ENCODE results near the gene POLR2L. TPM values are rescaled to one million over a fixed set of nuclear protein-coding genes. Genes with fewer than 3 reads are reported as not detected.

Gene POLR2L
- total RNA-seq, 1 donor from 2014 or later: 114 TPM

GRCh38 chr11:865462-866430 lies 23.4 kb upstream of the POLR2L start:
- intact Hi-C loops (cut with micrococcal nuclease): no loop called here
- no peaks in the 10 kb centered on the region for H3K36me3 Mint-ChIP-seq (ENCODE audit: low read depth)
- H3K27me3 Mint-ChIP-seq (ENCODE audit: insufficient read depth): no peaks in the 10 kb centered on the region
- no peaks in the 10 kb centered on the region for H3K9me3 Mint-ChIP-seq
- H3K4me1 Mint-ChIP-seq (ENCODE audit: low read depth): no peaks in the 10 kb centered on the region
- no peak overlapping the region for H3K4me3 Mint-ChIP-seq
- DNase-seq (ENCODE audit: low spot score): no peak
- no peak overlapping the region for H3K27ac Mint-ChIP-seq

GRCh38 chr11:864898-865297 lies 22.6 kb upstream of the POLR2L start:
- Mint-ChIP-seq H3K27ac (no peak overlapping the region), H3K27me3 (ENCODE audit: insufficient read depth) (no peaks in the 10 kb centered on the region), H3K4me3 (no peak overlapping the region), H3K9me3 (no peaks in the 10 kb centered on the region), H3K36me3 (ENCODE audit: low read depth) (no peaks in the 10 kb centered on the region), H3K4me1 (ENCODE audit: low read depth) (no peaks in the 10 kb centered on the region)
- no peak for DNase-seq (ENCODE audit: low spot score)
- intact Hi-C loops (cut with micrococcal nuclease): no loop called here

GRCh38 chr11:863910-864827 lies 21.8 kb upstream of the POLR2L start:
- intact Hi-C loops (cut with micrococcal nuclease): no loop called here
- Mint-ChIP-seq H3K27ac (no peak overlapping the region), H3K4me3 (no peak overlapping the region), H3K27me3 (ENCODE audit: insufficient read depth) (no peaks in the 10 kb centered on the region), H3K9me3 (no peaks in the 10 kb centered on the region), H3K4me1 (ENCODE audit: low read depth) (no peaks in the 10 kb centered on the region), H3K36me3 (ENCODE audit: low read depth) (no peaks in the 10 kb centered on the region)
- no peak for DNase-seq (ENCODE audit: low spot score)

- no peaks in the 10 kb centered on the region for H3K9me3 Mint-ChIP-seq
- no peak overlapping the region for H3K27ac Mint-ChIP-seq
- H3K4me3 Mint-ChIP-seq: no peak overlapping the region
- no peaks in the 10 kb centered on the region for H3K36me3 Mint-ChIP-seq (ENCODE audit: low read depth)
- intact Hi-C loops (cut with micrococcal nuclease): no loop called here
- H3K27me3 Mint-ChIP-seq (ENCODE audit: insufficient read depth): no peaks in the 10 kb centered on the region
- H3K4me1 Mint-ChIP-seq (ENCODE audit: low read depth): no peaks in the 10 kb centered on the region
- DNase-seq (ENCODE audit: low spot score): no peak
These were observed 20.9 kb upstream of the POLR2L start for GRCh38 chr11:863023-863909.

GRCh38 chr11:862696-863022 lies 20.3 kb upstream of the POLR2L start:
- H3K27me3 Mint-ChIP-seq (ENCODE audit: insufficient read depth): no peaks in the 10 kb centered on the region
- H3K27ac Mint-ChIP-seq: no peak overlapping the region
- DNase-seq (ENCODE audit: low spot score): no peak
- no peaks in the 10 kb centered on the region for H3K36me3 Mint-ChIP-seq (ENCODE audit: low read depth)
- intact Hi-C loops (cut with micrococcal nuclease): no loop called here
- H3K4me1 Mint-ChIP-seq (ENCODE audit: low read depth): no peaks in the 10 kb centered on the region
- H3K4me3 Mint-ChIP-seq: no peak overlapping the region
- H3K9me3 Mint-ChIP-seq: no peaks in the 10 kb centered on the region

- Mint-ChIP-seq H3K4me1 (ENCODE audit: low read depth) (no peaks in the 10 kb centered on the region), H3K9me3 (no peaks in the 10 kb centered on the region), H3K27me3 (ENCODE audit: insufficient read depth) (no peaks in the 10 kb centered on the region), H3K36me3 (ENCODE audit: low read depth) (no peaks in the 10 kb centered on the region), H3K27ac (no peak overlapping the region), H3K4me3 (no peak overlapping the region)
- no peak for DNase-seq (ENCODE audit: low spot score)
- intact Hi-C loops (cut with micrococcal nuclease): no loop called here
These were observed 19.8 kb upstream of the POLR2L start for GRCh38 chr11:862081-862661.

GRCh38 chr11:861105-861479 lies 18.8 kb upstream of the POLR2L start:
- Mint-ChIP-seq H3K27me3 (ENCODE audit: insufficient read depth) (no peaks in the 10 kb centered on the region), H3K36me3 (ENCODE audit: low read depth) (no peaks in the 10 kb centered on the region), H3K4me3 (no peak overlapping the region), H3K4me1 (ENCODE audit: low read depth) (no peaks in the 10 kb centered on the region), H3K9me3 (no peaks in the 10 kb centered on the region), H3K27ac (no peak overlapping the region)
- no peak for DNase-seq (ENCODE audit: low spot score)
- intact Hi-C loops (cut with micrococcal nuclease): no loop called here

GRCh38 chr11:860234-861104 lies 18.1 kb upstream of the POLR2L start:
- H3K36me3 Mint-ChIP-seq (ENCODE audit: low read depth): no peaks in the 10 kb centered on the region
- intact Hi-C loops (cut with micrococcal nuclease): no loop called here
- no peaks in the 10 kb centered on the region for H3K27me3 Mint-ChIP-seq (ENCODE audit: insufficient read depth)

GRCh38 chr11:859394-860131 lies 17.2 kb upstream of the POLR2L start:
- Mint-ChIP-seq H3K4me1 (ENCODE audit: low read depth) (no peaks in the 10 kb centered on the region), H3K27ac (no peak overlapping the region), H3K9me3 (no peaks in the 10 kb centered on the region), H3K4me3 (no peak overlapping the region), H3K36me3 (ENCODE audit: low read depth) (no peaks in the 10 kb centered on the region), H3K27me3 (ENCODE audit: insufficient read depth) (no peaks in the 10 kb centered on the region)
- DNase-seq (ENCODE audit: low spot score): no peak
- intact Hi-C loops (cut with micrococcal nuclease): no loop called here

More at GRCh38 chr11:860234-861104, 18.1 kb upstream of the POLR2L start:
- no peaks in the 10 kb centered on the region for H3K4me1 Mint-ChIP-seq (ENCODE audit: low read depth)
- H3K27ac Mint-ChIP-seq: no peak overlapping the region
- H3K9me3 Mint-ChIP-seq: no peaks in the 10 kb centered on the region
- no peak for DNase-seq (ENCODE audit: low spot score)
- H3K4me3 Mint-ChIP-seq: no peak overlapping the region

GRCh38 chr11:858762-859339 lies 16.5 kb upstream of the POLR2L start:
- Mint-ChIP-seq H3K4me1 (ENCODE audit: low read depth) (no peaks in the 10 kb centered on the region), H3K36me3 (ENCODE audit: low read depth) (no peaks in the 10 kb centered on the region), H3K27ac (no peak overlapping the region), H3K27me3 (ENCODE audit: insufficient read depth) (no peaks in the 10 kb centered on the region), H3K4me3 (no peak overlapping the region), H3K9me3 (no peaks in the 10 kb centered on the region)
- no peak for DNase-seq (ENCODE audit: low spot score)
- intact Hi-C loops (cut with micrococcal nuclease): no loop called here
